DOHH2 (cell line): ENCODE data around the gene FAM120A.

ENCODE experiments used
- H3F3A ChIP-seq: fragments of 200-600 bp; sonication (generic), shearing (Covaris generic); 2 replicates; pipeline ENCODE4 v1.6.0; 2016; ENCODE audit warnings: antibody characterized with exemption, mild to moderate bottlenecking; ENCODE audit not compliant: control insufficient read depth, insufficient read depth
- H3K27ac ChIP-seq: fragments of 200-600 bp; sonication (generic); 2 replicates; pipeline ENCODE4 v1.5.1; 2014; ENCODE audit warnings: low read depth, mild to moderate bottlenecking, low read length, moderate library complexity
- H3K27me3 ChIP-seq: fragments of 200-600 bp; sonication (generic); 2 replicates; pipeline ENCODE4 v1.6.1; 2014; ENCODE audit warnings: mild to moderate bottlenecking, low read length, mixed read lengths; ENCODE audit not compliant: control insufficient read depth
- H3K36me3 ChIP-seq: fragments of 200-600 bp; sonication (generic); 2 replicates; pipeline ENCODE4 v1.6.1; 2014; ENCODE audit warnings: mild to moderate bottlenecking, low read length, moderate library complexity, mixed read lengths; ENCODE audit not compliant: control insufficient read depth
- H3K4me1 ChIP-seq: fragments of 200-600 bp; sonication (generic); 2 replicates; pipeline ENCODE4 v1.6.1; 2014; ENCODE audit warnings: mild to moderate bottlenecking, low read length, mixed read lengths; ENCODE audit not compliant: control insufficient read depth
- H3K4me2 ChIP-seq: fragments of 200-600 bp; sonication (generic); 2 replicates; pipeline ENCODE4 v1.6.0; 2014; ENCODE audit warnings: mild to moderate bottlenecking, low read length, moderate library complexity
- H3K4me3 ChIP-seq: fragments of 200-600 bp; sonication (generic); 2 replicates; pipeline ENCODE4 v1.5.1; 2014; ENCODE audit warnings: mild to moderate bottlenecking, low read length, mixed read lengths
- H3K79me2 ChIP-seq: fragments of 200-600 bp; sonication (generic); 2 replicates; pipeline ENCODE4 v1.6.1; 2014; ENCODE audit warnings: mild to moderate bottlenecking, low read length, mixed read lengths; ENCODE audit not compliant: control insufficient read depth
- H3K9me2 ChIP-seq: fragments of 200-600 bp; sonication (generic); replicated peaks from 2 replicates; pipeline ENCODE4 v1.6.1; 2014; ENCODE audit warnings: mild to moderate bottlenecking, low read length, mixed read lengths; ENCODE audit not compliant: control insufficient read depth
- H3K9me3 ChIP-seq: fragments of 200-600 bp; sonication (generic); 2 replicates; pipeline ENCODE4 v1.6.1; 2014; ENCODE audit warnings: antibody characterized with exemption, low read length, mixed read lengths; ENCODE audit not compliant: control insufficient read depth, insufficient read depth
- H4K20me1 ChIP-seq: fragments of 200-600 bp; sonication (generic); 2 replicates; pipeline ENCODE4 v1.6.0; 2014; ENCODE audit warnings: low read depth, mild to moderate bottlenecking, antibody characterized with exemption, low read length, moderate library complexity; ENCODE audit not compliant: control insufficient read depth, insufficient read depth
- EZH2phosphoT487 ChIP-seq: fragments of 200-600 bp; sonication (generic); IDR thresholded peaks from 2 replicates; pipeline ENCODE4 v1.6.1; 2017; ENCODE audit warnings: borderline replicate concordance, mild to moderate bottlenecking, antibody characterized with exemption, low read length, moderate library complexity, mixed read lengths
- TF ChIP-seq, protein P1 (sequence below): fragments of 200-600 bp; sonication (generic); IDR thresholded peaks from one replicate; pipeline ENCODE4 v1.5.1; 2014; ENCODE audit warnings: antibody characterized with exemption, mild to moderate bottlenecking, low read depth, low read length; ENCODE audit not compliant: poor library complexity, severe bottlenecking

Gene FAM120A

DNA sequence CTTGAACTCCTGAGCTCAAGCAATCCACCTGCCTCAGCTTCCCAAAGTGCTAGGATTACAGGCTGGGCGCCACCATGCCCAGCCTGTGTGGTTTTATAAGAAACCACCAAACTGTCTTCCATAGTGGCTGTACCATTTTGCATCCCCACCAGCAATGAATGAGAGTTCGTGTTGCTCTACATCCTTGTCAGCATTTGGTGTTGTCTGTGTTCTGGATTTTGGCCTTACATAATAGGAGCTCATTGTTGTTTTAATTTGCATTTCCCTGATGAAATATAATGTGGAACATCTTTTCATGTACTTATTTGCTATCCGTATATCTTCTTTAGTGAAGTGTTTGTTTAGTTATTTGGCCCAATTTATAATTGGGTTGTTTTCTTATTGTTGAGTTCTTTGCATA is 154.7 kb downstream of the FAM120A start:
- Histone ChIP-seq H3K9me2 (no peaks in the 10 kb centered on the region), H3K79me2 (peaks cover 72% of the 10 kb centered on the region), H3K27me3 (no peaks in the 10 kb centered on the region), H3F3A (no peaks in the 10 kb centered on the region), H3K36me3 (no peaks in the 10 kb centered on the region), H3K4me1 (no peaks in the 10 kb centered on the region), H3K27ac (no peak overlapping the region), H3K4me3 (no peak overlapping the region), H3K4me2 (no peak overlapping the region), H3K9me3 (no peaks in the 10 kb centered on the region), H4K20me1 (no peaks in the 10 kb centered on the region)
- TF ChIP-seq EZH2phosphoT487 = no peak
- TF ChIP-seq, protein P1, sequence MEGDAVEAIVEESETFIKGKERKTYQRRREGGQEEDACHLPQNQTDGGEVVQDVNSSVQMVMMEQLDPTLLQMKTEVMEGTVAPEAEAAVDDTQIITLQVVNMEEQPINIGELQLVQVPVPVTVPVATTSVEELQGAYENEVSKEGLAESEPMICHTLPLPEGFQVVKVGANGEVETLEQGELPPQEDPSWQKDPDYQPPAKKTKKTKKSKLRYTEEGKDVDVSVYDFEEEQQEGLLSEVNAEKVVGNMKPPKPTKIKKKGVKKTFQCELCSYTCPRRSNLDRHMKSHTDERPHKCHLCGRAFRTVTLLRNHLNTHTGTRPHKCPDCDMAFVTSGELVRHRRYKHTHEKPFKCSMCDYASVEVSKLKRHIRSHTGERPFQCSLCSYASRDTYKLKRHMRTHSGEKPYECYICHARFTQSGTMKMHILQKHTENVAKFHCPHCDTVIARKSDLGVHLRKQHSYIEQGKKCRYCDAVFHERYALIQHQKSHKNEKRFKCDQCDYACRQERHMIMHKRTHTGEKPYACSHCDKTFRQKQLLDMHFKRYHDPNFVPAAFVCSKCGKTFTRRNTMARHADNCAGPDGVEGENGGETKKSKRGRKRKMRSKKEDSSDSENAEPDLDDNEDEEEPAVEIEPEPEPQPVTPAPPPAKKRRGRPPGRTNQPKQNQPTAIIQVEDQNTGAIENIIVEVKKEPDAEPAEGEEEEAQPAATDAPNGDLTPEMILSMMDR = no peak

DNA sequence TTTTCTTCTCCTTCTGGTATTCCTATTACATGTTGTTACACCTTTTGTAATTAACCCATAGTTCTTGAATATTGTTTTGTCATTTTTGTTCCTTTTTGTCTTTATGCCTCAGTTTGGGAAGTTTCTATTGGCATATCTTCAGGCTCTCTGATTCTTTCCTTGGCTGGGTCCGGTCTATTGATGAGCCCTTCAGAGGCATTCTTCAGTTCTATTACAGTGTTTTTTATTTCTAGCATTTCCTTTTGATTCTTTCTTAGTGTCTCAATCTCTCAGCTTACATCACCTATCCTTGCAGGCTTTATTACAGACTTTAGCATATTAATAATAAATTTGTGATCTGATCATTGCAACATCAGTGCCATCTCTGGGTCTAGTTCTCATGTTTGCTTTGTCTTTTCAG is 158.7 kb downstream of the FAM120A start:
- H3K27ac ChIP-seq = no peak overlapping the region
- no peaks in the 10 kb centered on the region for H3K9me2 ChIP-seq
- H4K20me1 ChIP-seq = no peaks in the 10 kb centered on the region
- H3K4me3 ChIP-seq = no peak overlapping the region
- peaks cover 81% of the 10 kb centered on the region for H3K79me2 ChIP-seq
- H3K27me3 ChIP-seq = no peaks in the 10 kb centered on the region
- H3F3A ChIP-seq = no peaks in the 10 kb centered on the region
- TF ChIP-seq, protein P1 = no peak
- TF ChIP-seq EZH2phosphoT487 = no peak
- H3K4me2 ChIP-seq = no peak overlapping the region
- no peaks in the 10 kb centered on the region for H3K9me3 ChIP-seq
- H3K4me1 ChIP-seq = no peaks in the 10 kb centered on the region
- no peaks in the 10 kb centered on the region for H3K36me3 ChIP-seq

DNA sequence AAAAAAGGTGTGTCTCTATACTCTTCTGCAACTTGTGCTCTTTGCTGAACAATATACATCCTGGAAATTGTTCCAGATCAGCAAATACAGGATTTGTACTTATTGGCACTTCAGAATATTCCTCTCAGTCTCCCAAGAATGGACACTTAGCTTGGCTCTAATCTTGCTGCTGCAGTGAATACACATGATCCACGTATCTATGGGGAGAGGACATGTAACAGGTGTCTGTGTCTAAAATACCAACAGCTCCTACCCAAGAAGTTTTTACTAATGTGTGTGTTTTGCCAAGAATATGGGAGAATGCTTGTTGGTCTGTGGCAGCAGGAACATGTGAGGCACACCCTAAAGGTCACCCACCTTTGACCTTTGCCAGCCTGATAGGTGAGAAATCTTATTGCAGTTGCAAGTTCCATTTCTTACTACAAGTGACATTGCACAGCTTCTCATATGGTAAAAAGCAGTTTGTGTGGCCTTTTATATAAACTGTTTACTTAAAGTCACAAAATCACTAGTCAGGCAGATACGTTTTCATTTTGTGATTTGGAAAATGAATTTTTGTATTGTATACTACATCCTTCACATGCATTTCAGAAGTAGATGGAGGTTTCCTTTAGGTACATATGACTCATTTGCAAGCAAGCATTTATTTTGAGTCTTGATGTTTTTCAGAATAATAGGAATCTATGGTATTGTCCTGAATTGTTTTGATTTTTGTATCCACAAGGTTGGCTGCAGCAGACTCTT is 160.7 kb downstream of the FAM120A start:
- Histone ChIP-seq H3K79me2 (peaks cover 64% of the 10 kb centered on the region), H3K4me3 (no peak overlapping the region), H3K27me3 (no peaks in the 10 kb centered on the region), H3K9me2 (no peaks in the 10 kb centered on the region), H3F3A (no peaks in the 10 kb centered on the region), H3K36me3 (no peaks in the 10 kb centered on the region), H4K20me1 (no peaks in the 10 kb centered on the region), H3K27ac (no peak overlapping the region), H3K4me1 (no peaks in the 10 kb centered on the region), H3K9me3 (no peaks in the 10 kb centered on the region), H3K4me2 (no peak overlapping the region)
- TF ChIP-seq, protein P1 = no peak
- TF ChIP-seq EZH2phosphoT487 = no peak
